Activated B cell treated with CpG ODN at 0.5 μM for 24 hours (primary cell): ENCODE results near the gene KRT6A. TPM values are rescaled to one million over a fixed set of nuclear protein-coding genes. Genes with fewer than 3 reads are reported as not detected.

ENCODE experiments used
- ATAC-seq: fragments of 200-7000 bp; cut with Tn5 transposase; one replicate; pipeline ENCODE4 v1.10.0; 2021; ENCODE audit warnings: low read depth, mild to moderate bottlenecking, moderate library complexity
- CTCF ChIA-PET: fragments of 350-600 bp; sonication (Branson Sonifier 250); formaldehyde crosslinking; loops from one replicate; lab custom pipeline; 2021; ENCODE audit warnings: antibody characterized with exemption; lab: Charles Lee
- POLR2A ChIA-PET: fragments of 350-600 bp; sonication (Branson Sonifier 250); formaldehyde crosslinking; loops from one replicate; lab custom pipeline; 2021; ENCODE audit warnings: antibody characterized with exemption; lab: Charles Lee
- DNase-seq: peaks from one replicate; pipeline ENCODE4 v3.0.0; 2022
- H3K27ac Mint-ChIP-seq: one replicate; pipeline ENCODE4 v1.8.0; 2020; ENCODE audit warnings: mixed read lengths
- H3K27me3 Mint-ChIP-seq: one replicate; pipeline ENCODE4 v1.8.0; 2021; ENCODE audit warnings: mixed read lengths
- H3K36me3 Mint-ChIP-seq: one replicate; pipeline ENCODE4 v1.8.0; 2021; ENCODE audit warnings: low read depth, mixed read lengths
- H3K4me1 Mint-ChIP-seq: one replicate; pipeline ENCODE4 v1.8.0; 2021; ENCODE audit warnings: mixed read lengths
- H3K4me3 Mint-ChIP-seq: one replicate; pipeline ENCODE4 v1.8.0; 2020; ENCODE audit warnings: mild to moderate bottlenecking, mixed read lengths
- H3K9me3 Mint-ChIP-seq: one replicate; pipeline ENCODE4 v1.8.0; 2020; ENCODE audit warnings: mixed read lengths
- intact Hi-C: fragments of 100-400 bp; cut with micrococcal nuclease; formaldehyde crosslinking; loops from one replicate; pipeline ENCODE4 v1.15.1; 2024
- total RNA-seq: library from RNA; stranded (reverse); gene quantifications from 2 replicates; pipeline ENCODE4 v1.2.3, GENCODE V29; 2022
- TF ChIP-seq, protein P1 (sequence below): fragments of 200-600 bp; IDR thresholded peaks from one replicate; pipeline ENCODE4 v1.8.0; 2022; ENCODE audit warnings: antibody characterized with exemption, mild to moderate bottlenecking

Gene KRT6A
- total RNA-seq, 1 donor from 2014 or later: not detected

DNA sequence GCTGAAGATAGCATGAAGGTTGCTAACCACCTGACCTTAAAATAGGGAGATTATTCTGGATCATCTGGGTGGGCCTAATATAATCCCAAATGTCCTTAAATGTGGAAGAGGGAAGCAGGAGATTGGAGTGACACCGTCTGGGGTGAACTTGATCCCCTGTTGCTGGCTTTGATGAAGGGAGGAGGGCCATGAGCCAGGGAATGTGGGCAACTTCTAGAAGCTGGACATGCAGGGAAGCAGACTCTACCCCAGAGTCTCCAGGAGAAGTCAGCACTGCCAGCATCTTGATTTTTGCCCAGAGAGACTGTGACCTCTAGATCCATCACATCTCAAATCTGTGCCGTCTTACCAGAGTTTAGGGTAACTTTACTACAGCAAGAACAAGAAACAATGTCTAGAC lies 36.4 kb upstream of the KRT6A start:
- no peaks in the 10 kb centered on the region for H3K4me1 Mint-ChIP-seq
- H3K27me3 Mint-ChIP-seq: peaks cover 6% of the 10 kb centered on the region
- ChIA-PET POLR2A (no interaction called here), CTCF (no interaction called here)
- DNase-seq: no peak
- intact Hi-C loops: no loop called here
- H3K27ac Mint-ChIP-seq: no peak overlapping the region
- H3K9me3 Mint-ChIP-seq: no peaks in the 10 kb centered on the region
- no peaks in the 10 kb centered on the region for H3K36me3 Mint-ChIP-seq
- H3K4me3 Mint-ChIP-seq: no peak overlapping the region
- ATAC-seq: no peak
- TF ChIP-seq, protein P1, sequence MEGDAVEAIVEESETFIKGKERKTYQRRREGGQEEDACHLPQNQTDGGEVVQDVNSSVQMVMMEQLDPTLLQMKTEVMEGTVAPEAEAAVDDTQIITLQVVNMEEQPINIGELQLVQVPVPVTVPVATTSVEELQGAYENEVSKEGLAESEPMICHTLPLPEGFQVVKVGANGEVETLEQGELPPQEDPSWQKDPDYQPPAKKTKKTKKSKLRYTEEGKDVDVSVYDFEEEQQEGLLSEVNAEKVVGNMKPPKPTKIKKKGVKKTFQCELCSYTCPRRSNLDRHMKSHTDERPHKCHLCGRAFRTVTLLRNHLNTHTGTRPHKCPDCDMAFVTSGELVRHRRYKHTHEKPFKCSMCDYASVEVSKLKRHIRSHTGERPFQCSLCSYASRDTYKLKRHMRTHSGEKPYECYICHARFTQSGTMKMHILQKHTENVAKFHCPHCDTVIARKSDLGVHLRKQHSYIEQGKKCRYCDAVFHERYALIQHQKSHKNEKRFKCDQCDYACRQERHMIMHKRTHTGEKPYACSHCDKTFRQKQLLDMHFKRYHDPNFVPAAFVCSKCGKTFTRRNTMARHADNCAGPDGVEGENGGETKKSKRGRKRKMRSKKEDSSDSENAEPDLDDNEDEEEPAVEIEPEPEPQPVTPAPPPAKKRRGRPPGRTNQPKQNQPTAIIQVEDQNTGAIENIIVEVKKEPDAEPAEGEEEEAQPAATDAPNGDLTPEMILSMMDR: no peak

GRCh38 chr12:52528641-52529143 lies 35.6 kb upstream of the KRT6A start:
- Mint-ChIP-seq H3K9me3 (no peaks in the 10 kb centered on the region), H3K27ac (no peak overlapping the region), H3K4me1 (no peaks in the 10 kb centered on the region), H3K36me3 (no peaks in the 10 kb centered on the region), H3K27me3 (peaks cover 6% of the 10 kb centered on the region), H3K4me3 (no peak overlapping the region)
- DNase-seq (peak; percentile 3), ATAC-seq (no peak)
- TF ChIP-seq, protein P1: no peak
- ChIA-PET POLR2A (no interaction called here), CTCF (no interaction called here)
- intact Hi-C loops: no loop called here

GRCh38 chr12:52527121-52527800 lies 34.2 kb upstream of the KRT6A start:
- ATAC-seq (no peak), DNase-seq (peak; percentile 5)
- Mint-ChIP-seq H3K4me3 (no peak overlapping the region), H3K4me1 (no peaks in the 10 kb centered on the region), H3K9me3 (no peaks in the 10 kb centered on the region), H3K36me3 (no peaks in the 10 kb centered on the region), H3K27me3 (peaks cover 2% of the 10 kb centered on the region), H3K27ac (no peak overlapping the region)
- intact Hi-C loops: no loop called here
- ChIA-PET POLR2A (no interaction called here), CTCF (no interaction called here)
- TF ChIP-seq, protein P1: no peak

DNA sequence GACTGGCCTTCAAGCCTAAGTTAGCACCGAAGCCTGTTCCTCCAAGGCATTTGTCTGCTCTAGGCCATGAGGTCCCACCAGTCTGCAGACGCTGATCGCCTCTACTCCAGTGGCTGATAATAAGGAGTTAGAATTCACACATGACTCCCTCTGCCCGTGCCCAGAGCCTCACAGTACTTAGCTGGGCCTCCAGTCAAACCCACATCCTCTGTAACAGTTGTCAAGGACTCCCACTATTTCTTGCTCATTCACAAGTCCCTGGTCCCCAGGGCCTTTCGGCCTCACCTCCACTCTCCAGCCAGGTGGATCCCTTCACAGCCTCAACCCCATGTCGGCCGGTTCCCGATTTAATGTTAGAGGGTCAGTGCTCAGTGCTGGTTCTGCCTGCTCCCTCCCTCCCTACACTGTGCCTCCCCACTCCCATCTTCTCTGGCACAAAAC lies 33.5 kb upstream of the KRT6A start:
- intact Hi-C loops: no loop called here
- Mint-ChIP-seq H3K9me3 (no peaks in the 10 kb centered on the region), H3K27me3 (peaks cover 2% of the 10 kb centered on the region), H3K4me1 (no peaks in the 10 kb centered on the region), H3K4me3 (no peak overlapping the region), H3K27ac (no peak overlapping the region), H3K36me3 (no peaks in the 10 kb centered on the region)
- ATAC-seq: no peak
- CTCF ChIA-PET: no interaction called here
- peak; percentile 10 for DNase-seq
- TF ChIP-seq, protein P1: no peak
- POLR2A ChIA-PET: no interaction called here

DNA sequence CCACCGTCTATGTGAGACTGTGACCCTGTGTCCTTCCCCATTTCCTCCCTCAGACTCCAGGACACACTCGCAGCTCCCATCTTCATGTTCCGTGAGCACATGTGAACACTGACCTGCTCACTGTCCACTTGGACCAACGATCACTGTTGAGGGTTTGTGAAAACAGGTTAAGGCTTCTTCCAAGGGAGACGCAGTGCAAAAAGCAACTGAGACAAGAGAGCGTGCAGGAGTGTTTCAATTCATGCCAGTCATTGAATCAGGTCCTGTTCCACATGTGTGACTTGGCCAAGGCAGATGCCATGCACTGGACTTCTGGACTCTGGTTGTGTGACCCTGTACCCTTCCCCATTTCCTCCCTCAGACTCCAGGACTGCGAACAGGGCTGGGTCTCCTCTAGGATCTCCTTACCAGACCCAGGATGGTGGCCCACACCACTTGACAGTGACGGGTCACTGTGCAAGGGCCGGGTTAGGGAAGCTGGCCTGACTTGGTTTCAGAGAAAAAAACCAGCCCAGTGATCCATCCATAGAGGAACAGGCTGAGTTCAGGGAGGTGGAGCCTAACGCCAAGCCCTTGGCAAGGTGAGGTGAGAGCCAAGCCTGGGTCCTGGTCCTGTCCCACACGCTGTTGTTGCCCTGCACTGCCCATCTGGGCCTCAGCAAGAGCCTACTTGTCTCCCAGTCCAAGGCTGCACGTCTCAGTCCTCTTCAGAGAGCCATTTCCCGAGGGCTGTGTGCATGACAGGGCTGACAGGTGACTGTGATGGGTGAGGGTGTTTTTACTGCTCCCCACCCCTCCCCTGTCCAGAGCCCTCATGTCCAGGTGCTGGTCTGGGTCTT lies 32.8 kb upstream of the KRT6A start:
- intact Hi-C loops: no loop called here
- Mint-ChIP-seq H3K27me3 (peaks cover 2% of the 10 kb centered on the region), H3K4me3 (no peak overlapping the region), H3K27ac (no peak overlapping the region), H3K4me1 (no peaks in the 10 kb centered on the region), H3K9me3 (no peaks in the 10 kb centered on the region), H3K36me3 (no peaks in the 10 kb centered on the region)
- ChIA-PET CTCF (no interaction called here), POLR2A (no interaction called here)
- TF ChIP-seq, protein P1: no peak
- no peak for ATAC-seq
- DNase-seq: peak; percentile 9
